NCI-H69 (cell line): ENCODE data around the gene RFWD3.

Experiments used
- DNase-seq: peaks from one replicate; lab custom pipeline; 2025; lab: John Stamatoyannopoulos, UW

The RFWD3 gene

GRCh38 chr16:74578838-74579237, 87.8 kb downstream of the RFWD3 start:
- no peak for DNase-seq

GRCh38 chr16:74578433-74578832, 88.2 kb downstream of the RFWD3 start:
- no peak for DNase-seq

- DNase-seq: peak; percentile 54
Measured at GRCh38 chr16:74577882-74578366, 88.8 kb downstream of the RFWD3 start.

- DNase-seq: no peak
Measured at GRCh38 chr16:74575807-74576643, 90.7 kb downstream of the RFWD3 start.

- no peak for DNase-seq
Measured at GRCh38 chr16:74575175-74575806, 91.4 kb downstream of the RFWD3 start.

GRCh38 chr16:74574146-74574545, 92.5 kb downstream of the RFWD3 start:
- DNase-seq: no peak

- peak; percentile 2 for DNase-seq
Measured at GRCh38 chr16:74573622-74574021, 93.1 kb downstream of the RFWD3 start.
